ES-I3 (cell line): ENCODE measurements around the gene NRXN3.

Experiments
- H3K36me3 ChIP-seq: 2 replicates; pipeline ENCODE4 v1.6.1; 2013; ENCODE audit warnings: mild to moderate bottlenecking, low read length, control low read depth, moderate library complexity; ENCODE audit not compliant: insufficient read depth
- H3K4me1 ChIP-seq: 2 replicates; pipeline ENCODE4 v1.6.1; 2013; ENCODE audit warnings: mild to moderate bottlenecking, control low read depth, low read length; ENCODE audit not compliant: insufficient read depth
- H3K9ac ChIP-seq: 2 replicates; pipeline ENCODE4 v1.6.1; 2013; ENCODE audit warnings: low read depth, mild to moderate bottlenecking, low read length, moderate library complexity
- H3K9me3 ChIP-seq: 2 replicates; pipeline ENCODE4 v1.6.1; 2013; ENCODE audit warnings: mild to moderate bottlenecking, low read length, moderate library complexity; ENCODE audit not compliant: control insufficient read depth, insufficient read depth

The NRXN3 gene

GRCh38 chr14:78242086-78242485, 71.9 kb downstream of the NRXN3 start:
- H3K4me1 ChIP-seq: no peaks in the 10 kb centered on the region

GRCh38 chr14:78243187-78243586, 73.0 kb downstream of the NRXN3 start:
- H3K4me1 ChIP-seq: no peaks in the 10 kb centered on the region
- no peak overlapping the region for H3K9ac ChIP-seq
- no peaks in the 10 kb centered on the region for H3K36me3 ChIP-seq
- no peaks in the 10 kb centered on the region for H3K9me3 ChIP-seq

More at GRCh38 chr14:78242086-78242485, 71.9 kb downstream of the NRXN3 start:
- no peak overlapping the region for H3K9ac ChIP-seq
- no peaks in the 10 kb centered on the region for H3K9me3 ChIP-seq
- H3K36me3 ChIP-seq: no peaks in the 10 kb centered on the region

DNA sequence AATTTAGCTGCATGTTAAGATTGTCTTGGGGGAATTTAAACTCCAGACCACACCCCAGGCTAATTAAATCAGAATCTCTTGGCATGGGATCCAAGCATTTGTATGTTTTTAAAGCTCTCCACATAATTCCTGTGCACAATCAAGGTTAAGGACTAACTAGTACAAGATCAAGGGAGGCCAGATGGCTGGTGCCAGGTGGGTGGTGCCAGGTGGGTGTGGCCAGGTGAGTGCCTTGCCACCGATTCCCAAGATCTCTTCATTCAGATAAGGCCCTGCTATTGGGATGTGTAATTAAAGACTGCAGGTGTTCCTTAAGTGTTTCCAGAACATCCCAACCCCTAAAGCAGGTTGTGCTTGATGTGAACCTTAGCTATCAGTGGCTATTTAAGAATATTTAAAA, 75.1 kb downstream of the NRXN3 start:
- Histone ChIP-seq H3K4me1 (peaks cover 5% of the 10 kb centered on the region; the same call in 1 of the 2 replicates), H3K36me3 (no peaks in the 10 kb centered on the region), H3K9me3 (no peaks in the 10 kb centered on the region), H3K9ac (no peak overlapping the region)

DNA sequence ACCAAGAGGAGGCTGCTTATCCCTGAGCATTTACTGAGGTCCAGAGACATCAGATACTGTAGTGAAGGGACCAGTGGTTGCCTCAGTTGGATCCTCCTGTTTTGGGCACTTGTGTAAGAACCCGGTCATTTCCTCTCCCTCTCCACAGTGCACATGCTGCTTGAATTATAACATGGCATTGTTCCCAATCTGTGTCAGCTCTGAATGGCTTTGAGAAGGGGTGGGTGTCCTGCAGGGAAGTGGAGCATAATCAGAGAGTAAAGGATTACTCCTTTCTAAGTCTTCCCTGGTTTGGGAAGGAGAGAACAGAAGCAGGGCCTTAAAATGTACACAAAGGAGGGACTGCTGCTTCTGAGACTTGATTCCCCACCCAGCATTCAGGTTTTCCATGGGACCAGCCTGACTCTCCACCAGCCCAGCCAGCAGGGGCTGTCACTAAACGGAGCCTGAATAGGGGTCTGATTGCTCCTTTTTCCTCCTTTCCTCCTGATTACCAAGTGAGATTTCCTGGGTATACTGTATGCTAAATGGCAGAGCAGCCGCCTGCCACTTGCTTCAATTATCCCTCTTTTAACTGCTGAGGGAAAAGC, 78.4 kb downstream of the NRXN3 start:
- H3K9ac ChIP-seq: no peak overlapping the region
- no peaks in the 10 kb centered on the region for H3K36me3 ChIP-seq

DNA sequence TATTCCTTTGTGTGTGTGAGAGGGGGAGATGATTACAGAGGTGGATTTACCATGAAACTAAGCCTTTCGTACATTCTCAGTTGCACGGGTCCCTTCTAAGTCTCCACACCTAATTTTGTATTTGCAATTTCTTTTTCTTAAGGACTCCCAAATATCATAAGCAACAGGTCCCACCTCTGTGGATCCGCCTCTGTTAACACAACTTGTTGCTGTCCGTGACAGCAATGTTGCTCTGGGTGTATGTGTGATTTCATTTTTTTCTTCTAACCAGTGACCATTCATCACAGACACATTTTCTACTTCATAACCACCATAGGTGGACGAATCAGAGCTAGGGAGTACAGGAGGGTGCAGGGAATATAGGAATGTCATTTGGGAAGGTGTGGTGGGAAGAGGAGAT, 81.1 kb downstream of the NRXN3 start:
- Histone ChIP-seq H3K36me3 (no peaks in the 10 kb centered on the region), H3K9me3 (no peaks in the 10 kb centered on the region), H3K9ac (no peak overlapping the region), H3K4me1 (peaks cover 5% of the 10 kb centered on the region; the same call in 1 of the 2 replicates)

More for the DNA sequence above, 78.4 kb downstream of the NRXN3 start:
- H3K9me3 ChIP-seq: no peaks in the 10 kb centered on the region
- peaks cover 5% of the 10 kb centered on the region; the same call in 1 of the 2 replicates for H3K4me1 ChIP-seq

GRCh38 chr14:78253986-78254385, 83.8 kb downstream of the NRXN3 start:
- Histone ChIP-seq H3K4me1 (no peaks in the 10 kb centered on the region), H3K9me3 (no peaks in the 10 kb centered on the region), H3K9ac (no peak overlapping the region), H3K36me3 (no peaks in the 10 kb centered on the region)

DNA sequence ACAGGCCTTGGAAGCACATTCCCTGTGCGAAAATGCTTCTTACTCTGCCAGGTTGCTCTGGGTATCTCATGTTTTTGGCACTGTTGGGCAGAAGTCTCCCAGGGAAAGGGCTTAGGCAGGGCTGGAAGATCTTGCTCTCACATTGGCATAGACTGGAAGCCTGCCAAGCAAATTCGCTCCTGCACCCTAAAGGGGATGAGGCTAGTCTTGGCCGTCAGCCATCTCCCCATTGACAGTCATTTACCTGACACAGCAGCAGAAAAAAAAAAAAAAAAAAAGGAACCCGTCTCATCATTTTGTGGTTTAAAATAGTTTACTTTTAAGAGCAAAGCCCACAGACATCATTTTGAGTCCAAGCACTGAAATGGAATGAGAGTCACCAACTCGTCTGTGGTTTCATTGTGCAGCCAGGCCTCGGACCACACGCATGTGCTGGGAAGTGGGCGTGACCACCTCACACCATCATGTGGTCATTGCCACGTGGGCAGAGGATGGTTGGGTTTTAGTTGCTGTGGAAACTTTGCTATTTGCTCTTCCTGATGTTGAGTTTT, 84.8 kb downstream of the NRXN3 start:
- H3K36me3 ChIP-seq: no peaks in the 10 kb centered on the region
- no peak overlapping the region for H3K9ac ChIP-seq
- no peaks in the 10 kb centered on the region for H3K9me3 ChIP-seq
- no peaks in the 10 kb centered on the region for H3K4me1 ChIP-seq

GRCh38 chr14:78259831-78260230, 89.7 kb downstream of the NRXN3 start:
- no peak overlapping the region for H3K9ac ChIP-seq
- H3K36me3 ChIP-seq: no peaks in the 10 kb centered on the region
- no peaks in the 10 kb centered on the region for H3K4me1 ChIP-seq
- H3K9me3 ChIP-seq: no peaks in the 10 kb centered on the region

DNA sequence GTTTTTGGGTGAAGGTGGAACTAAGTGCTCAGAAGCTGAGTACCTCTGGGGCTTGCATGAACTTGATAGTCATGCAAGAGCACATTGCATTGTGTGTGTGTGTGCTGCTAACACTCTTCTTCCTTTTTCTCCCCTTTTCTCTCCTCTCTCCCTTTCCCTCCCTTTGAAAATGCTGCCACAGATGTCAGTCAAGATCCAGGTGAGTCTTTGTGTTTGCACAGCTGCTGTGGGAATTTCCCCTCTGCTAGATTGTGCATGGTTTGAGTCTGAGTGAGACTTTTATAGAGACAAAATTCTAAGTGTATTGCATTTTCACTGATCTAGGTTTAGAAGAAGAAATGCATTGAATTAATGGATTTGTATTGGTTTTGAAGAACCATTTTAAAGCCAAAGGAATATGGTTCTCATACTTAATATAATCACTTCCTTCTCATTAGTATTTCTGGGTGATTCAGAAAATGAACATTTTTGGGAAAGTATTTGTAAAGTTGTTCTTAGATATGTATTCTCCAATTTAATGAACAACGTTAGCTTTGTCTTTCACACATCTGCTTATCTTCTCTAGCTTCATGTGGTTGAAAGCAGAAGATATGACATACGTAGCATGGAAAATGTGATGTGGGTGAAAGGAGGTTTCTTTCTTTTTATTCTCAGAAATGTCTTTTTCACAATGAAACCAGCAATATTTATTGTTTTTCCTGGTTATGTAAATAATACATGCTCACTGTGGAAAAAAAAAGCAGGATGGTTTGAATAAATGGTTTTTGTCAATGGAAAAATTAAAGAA, 108.5 kb downstream of the NRXN3 start:
- Histone ChIP-seq H3K9ac (no peak overlapping the region), H3K9me3 (no peaks in the 10 kb centered on the region), H3K36me3 (no peaks in the 10 kb centered on the region), H3K4me1 (no peaks in the 10 kb centered on the region)

DNA sequence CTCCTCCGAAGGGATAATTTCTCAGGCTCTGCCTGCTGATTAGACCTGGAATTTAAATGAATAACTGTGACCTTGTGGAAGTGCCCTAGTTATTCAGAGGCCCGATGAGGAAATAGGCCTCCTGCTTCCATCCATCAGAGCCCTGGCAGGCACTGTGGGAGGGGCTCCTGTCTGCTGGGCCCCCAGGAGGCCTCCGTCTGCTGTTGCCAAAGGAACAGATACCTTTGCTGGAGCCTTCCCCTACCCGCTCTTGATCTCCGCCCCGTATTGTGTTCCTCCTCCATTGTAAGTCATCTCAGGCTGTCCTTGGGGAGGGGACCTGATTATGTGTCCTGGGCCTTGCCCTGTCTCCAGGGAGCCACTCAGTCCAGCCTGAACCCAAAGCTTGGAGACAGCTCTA, 112.3 kb downstream of the NRXN3 start:
- Histone ChIP-seq H3K4me1 (peaks cover 3% of the 10 kb centered on the region; the same call in 1 of the 2 replicates), H3K9me3 (no peaks in the 10 kb centered on the region), H3K36me3 (no peaks in the 10 kb centered on the region), H3K9ac (no peak overlapping the region)

- H3K4me1 ChIP-seq: peaks cover 4% of the 10 kb centered on the region
Observed at GRCh38 chr14:78286210-78286609, 116.0 kb downstream of the NRXN3 start.

GRCh38 chr14:78292003-78292402, 121.8 kb downstream of the NRXN3 start:
- H3K4me1 ChIP-seq: peaks cover 5% of the 10 kb centered on the region; the same call in 1 of the 2 replicates
- no peak overlapping the region for H3K9ac ChIP-seq
- H3K9me3 ChIP-seq: no peaks in the 10 kb centered on the region
- H3K36me3 ChIP-seq: no peaks in the 10 kb centered on the region

More at GRCh38 chr14:78286210-78286609, 116.0 kb downstream of the NRXN3 start:
- Histone ChIP-seq H3K36me3 (no peaks in the 10 kb centered on the region), H3K9ac (no peak overlapping the region), H3K9me3 (no peaks in the 10 kb centered on the region)

- Histone ChIP-seq H3K36me3 (no peaks in the 10 kb centered on the region), H3K9me3 (no peaks in the 10 kb centered on the region), H3K4me1 (peaks cover 10% of the 10 kb centered on the region; the same call in 1 of the 2 replicates), H3K9ac (no peak overlapping the region)
Observed at GRCh38 chr14:78297858-78298257, 127.7 kb downstream of the NRXN3 start.

- H3K36me3 ChIP-seq: no peaks in the 10 kb centered on the region
- H3K4me1 ChIP-seq: peaks cover 10% of the 10 kb centered on the region; the same call in 1 of the 2 replicates
Observed at GRCh38 chr14:78298298-78298697, 128.1 kb downstream of the NRXN3 start.

DNA sequence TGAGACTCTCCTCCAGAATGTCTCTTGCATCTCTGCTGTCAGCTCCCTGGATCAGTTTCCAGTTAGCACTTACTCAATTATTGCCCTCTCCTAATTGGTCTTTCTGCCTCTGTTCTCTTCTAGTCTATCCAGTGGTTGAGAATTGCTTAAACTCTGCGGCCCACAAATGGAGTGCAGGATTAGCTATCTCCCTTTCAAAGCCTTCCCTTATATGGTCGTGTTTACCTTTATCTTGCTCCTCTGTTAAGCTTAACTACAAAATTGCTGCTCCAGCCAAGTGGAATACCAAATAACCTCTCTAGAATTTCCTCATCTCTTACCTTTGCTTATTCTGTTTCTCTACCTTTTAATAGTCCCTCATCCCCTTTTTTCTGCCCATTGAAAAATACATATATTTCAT, 132.7 kb downstream of the NRXN3 start:
- H3K4me1 ChIP-seq: peaks cover 8% of the 10 kb centered on the region; the same call in 1 of the 2 replicates
- H3K9ac ChIP-seq: no peak overlapping the region
- no peaks in the 10 kb centered on the region for H3K9me3 ChIP-seq
- H3K36me3 ChIP-seq: no peaks in the 10 kb centered on the region

More at GRCh38 chr14:78298298-78298697, 128.1 kb downstream of the NRXN3 start:
- H3K9ac ChIP-seq: no peak overlapping the region
- H3K9me3 ChIP-seq: no peaks in the 10 kb centered on the region
